HepG2 (cell line): Measurements from ENCODE around the gene CHD9NB. TPM values are rescaled to one million over a fixed set of nuclear protein-coding genes. Genes with fewer than 3 reads are reported as not detected.

Experiments
- BCL6 ChIP-seq: IDR thresholded peaks from 2 replicates; pipeline ENCODE4 v1.6.1; 2016; ENCODE audit warnings: missing genetic modification reagents, missing compliant biosample characterization
- CCAR2 ChIP-seq: fragments of 200-400 bp; formaldehyde crosslinking; optimal IDR thresholded peaks from 2 replicates; pipeline ENCODE3; 2018; ENCODE audit warnings: low read depth, mild to moderate bottlenecking, low read length, moderate library complexity
- CCDC6 ChIP-seq: sonication (generic); formaldehyde crosslinking; IDR thresholded peaks from 2 replicates; pipeline ENCODE4 v1.8.1; 2022; ENCODE audit warnings: mild to moderate bottlenecking, missing genetic modification reagents, moderate library complexity
- EP300 ChIP-seq, 3 experiments: sonication (generic) in 1 of 3; formaldehyde crosslinking in 1 of 3; IDR thresholded peaks; 2 replicates each; pipeline versions ENCODE4 v1.5.1 to v1.6.1; 2011 to 2020; ENCODE audit warnings: low read depth in 2 of 3, low read length in 2 of 3, borderline replicate concordance in 1 of 3, improper control_type of control experiment in 1 of 3, mild to moderate bottlenecking in 1 of 3, missing genetic modification reagents in 1 of 3, moderate library complexity in 1 of 3
- GATAD1 ChIP-seq: IDR thresholded peaks from 2 replicates; pipeline ENCODE4 v1.6.1; 2016; ENCODE audit warnings: missing genetic modification reagents, missing compliant biosample characterization
- GATAD2A ChIP-seq: IDR thresholded peaks from 2 replicates; pipeline ENCODE4 v1.6.1; 2016
- HMG20B ChIP-seq: conservative IDR thresholded peaks from 2 replicates; pipeline ENCODE4 v1.6.1; 2016; ENCODE audit warnings: missing genetic modification reagents, missing compliant biosample characterization
- MAX ChIP-seq: IDR thresholded peaks from 2 replicates; pipeline ENCODE4 v1.6.1; 2012; ENCODE audit warnings: inconsistent platforms
- NCOA1 ChIP-seq: sonication (generic); formaldehyde crosslinking; IDR thresholded peaks from 2 replicates; pipeline ENCODE4 v1.9.0; 2021; ENCODE audit warnings: missing genetic modification reagents
- PHF21A ChIP-seq: sonication (generic); formaldehyde crosslinking; IDR thresholded peaks from 2 replicates; pipeline ENCODE4 v1.5.0; 2020; ENCODE audit warnings: mild to moderate bottlenecking, missing genetic modification reagents
- RARA ChIP-seq: IDR thresholded peaks from 2 replicates; pipeline ENCODE4 v1.6.1; 2016; ENCODE audit warnings: missing genetic modification reagents, missing compliant biosample characterization
- RXRB ChIP-seq: IDR thresholded peaks from 2 replicates; pipeline ENCODE4 v1.6.1; 2016; ENCODE audit warnings: borderline replicate concordance, missing genetic modification reagents, missing compliant biosample characterization
- SMAD3 ChIP-seq: sonication (generic); formaldehyde crosslinking; IDR thresholded peaks from 2 replicates; pipeline ENCODE4 v1.4.0; 2020; ENCODE audit warnings: missing genetic modification reagents
- TAF1 ChIP-seq: sonication (generic); formaldehyde crosslinking; IDR thresholded peaks from 2 replicates; pipeline ENCODE4 v1.4.0; 2020; ENCODE audit warnings: missing genetic modification reagents
- TCF7 ChIP-seq: sonication (generic); IDR thresholded peaks from 2 replicates; pipeline ENCODE4 v1.6.1; 2016; ENCODE audit warnings: antibody characterized with exemption, low read depth
- THRA ChIP-seq: sonication (generic); formaldehyde crosslinking; IDR thresholded peaks from 2 replicates; pipeline ENCODE4 v1.4.0; 2020; ENCODE audit warnings: missing genetic modification reagents, borderline replicate concordance
- TOPORS ChIP-seq: sonication (generic); formaldehyde crosslinking; IDR thresholded peaks from 2 replicates; pipeline ENCODE4 v1.8.0; 2023; ENCODE audit warnings: mild to moderate bottlenecking, missing genetic modification reagents
- ZBTB38 ChIP-seq: sonication (generic); formaldehyde crosslinking; IDR thresholded peaks from 2 replicates; pipeline ENCODE4 v1.5.1; 2020; ENCODE audit warnings: mild to moderate bottlenecking, missing genetic modification reagents
- ZBTB43 ChIP-seq: sonication (generic); formaldehyde crosslinking; conservative IDR thresholded peaks from 2 replicates; pipeline ENCODE4 v1.4.0; 2020; ENCODE audit warnings: missing genetic modification reagents
- ZNF263 ChIP-seq: sonication (generic); formaldehyde crosslinking; IDR thresholded peaks from 2 replicates; pipeline ENCODE4 v1.4.0; 2020; ENCODE audit warnings: missing genetic modification reagents
- ZNF614 ChIP-seq: IDR thresholded peaks from 2 replicates; pipeline ENCODE4 v1.6.1; 2018; ENCODE audit warnings: missing biosample characterization, missing genetic modification reagents, inconsistent platforms, borderline replicate concordance
- ZNF7 ChIP-seq: IDR thresholded peaks from 2 replicates; pipeline ENCODE4 v1.6.1; 2016; ENCODE audit warnings: missing biosample characterization, missing genetic modification reagents
- ZNF713 ChIP-seq: sonication (generic); formaldehyde crosslinking; IDR thresholded peaks from 2 replicates; pipeline ENCODE4 v1.4.0; 2020; ENCODE audit warnings: mild to moderate bottlenecking, missing genetic modification reagents
- ZNF749 ChIP-seq: sonication (generic); formaldehyde crosslinking; IDR thresholded peaks from 2 replicates; pipeline ENCODE4 v1.8.0; 2022; ENCODE audit warnings: mild to moderate bottlenecking, missing genetic modification reagents, moderate library complexity, borderline replicate concordance
- ZNF883 ChIP-seq: sonication (generic); formaldehyde crosslinking; IDR thresholded peaks from 2 replicates; pipeline ENCODE4 v1.5.1; 2020; ENCODE audit warnings: mild to moderate bottlenecking, missing genetic modification reagents; ENCODE audit errors: not compliant biosample characterization
- polyA plus RNA-seq, 8 experiments: library from polyadenylated mRNA; depleted of rRNA in 3 of 8; stranded (reverse) in 7 of 8; unstranded in 1 of 8; fragments of >200 nt; fragmentation: Illumina TruSeq in 4 of 8; extraction: Trizol in 4 of 8; gene quantifications; 2 replicates each; pipeline versions ENCODE4 v1.2.1 to v1.2.3, GENCODE V29; 2011 to 2016; ENCODE audit warnings: low read depth in 4 of 8, missing spikeins in 1 of 8, mixed read lengths in 1 of 8; ENCODE audit not compliant: insufficient read depth in 1 of 8
- total RNA-seq, 5 experiments: library from RNA; depleted of rRNA; stranded (reverse); fragments of >200 nt; fragmentation: Illumina TruSeq; extraction: Trizol; gene quantifications; 2 replicates each; pipeline ENCODE4 v1.2.3, GENCODE V29; 2016; ENCODE audit warnings: low read depth in 1 of 5
- TF ChIP-seq, protein P1 (sequence below): sonication (generic); formaldehyde crosslinking; IDR thresholded peaks from 2 replicates; pipeline ENCODE4 v1.4.0; 2020; ENCODE audit warnings: mild to moderate bottlenecking, missing genetic modification reagents
- TF ChIP-seq, protein P2 (sequence below): sonication (generic); formaldehyde crosslinking; IDR thresholded peaks from 2 replicates; pipeline ENCODE4 v1.9.0; 2021; ENCODE audit warnings: missing genetic modification reagents, borderline replicate concordance

CHD9NB gene
- total and polyA plus RNA-seq, 2 of the 13 experiments (the other 11 are each of a cell fraction or from before 2014, with no cell fraction given), result 0.17 to 0.18 TPM

- TF ChIP-seq THRA (CRISPR knock-in tag), result no peak
- TF ChIP-seq CCDC6 (CRISPR knock-in tag), result peak; percentile 37; the same call in 1 of the 2 replicates
- TF ChIP-seq ZNF749, result no peak
- TF ChIP-seq CCAR2, result no peak
- peak in 1 of 2 experiments; percentile 68; a peak in 2 of 4 replicates for TF ChIP-seq EP300 (IDR thresholded peaks at IDR 0.05; ENCODE audit: low read depth in 2 of 2, low read length in 2 of 2)
- peak; percentile 75; the same call in 1 of the 2 replicates for TF ChIP-seq EP300 (CRISPR knock-in tag; IDR thresholded peaks at IDR 0.05; ENCODE audit: borderline replicate concordance)
- TF ChIP-seq TOPORS, result no peak
- TF ChIP-seq ZNF263 (CRISPR knock-in tag), result peak; percentile 43
- peak; percentile 60; the same call in 1 of the 2 replicates for TF ChIP-seq RXRB (CRISPR knock-in tag)
- TF ChIP-seq ZBTB38 (CRISPR knock-in tag), result peak; percentile 94
- peak; percentile 74; the same call in 1 of the 2 replicates for TF ChIP-seq GATAD2A (CRISPR knock-in tag)
- peak; percentile 60; the same call in 1 of the 2 replicates for TF ChIP-seq PHF21A (CRISPR knock-in tag)
- TF ChIP-seq BCL6 (CRISPR knock-in tag), result no peak
- peak; percentile 43; the same call in 1 of the 2 replicates for TF ChIP-seq SMAD3 (CRISPR knock-in tag)
- TF ChIP-seq TAF1 (CRISPR knock-in tag), result no peak
- peak; percentile 26 for TF ChIP-seq ZNF883 (CRISPR knock-in tag)
- TF ChIP-seq TCF7, result peak; percentile 24; the same call in 1 of the 2 replicates
- TF ChIP-seq ZNF713, result no peak
- TF ChIP-seq RARA (CRISPR knock-in tag), result peak; percentile 94
- TF ChIP-seq MAX, result peak; percentile 82
- 0 out of 2 replicates have a peak, but pooled peaks have one; percentile 29 for TF ChIP-seq ZNF614 (CRISPR knock-in tag)
- TF ChIP-seq GATAD1 (CRISPR knock-in tag), result 0 out of 2 replicates have a peak, but pooled peaks have one; percentile 37
- no peak for TF ChIP-seq HMG20B (CRISPR knock-in tag)
- peak; percentile 63 for TF ChIP-seq ZBTB43 (CRISPR knock-in tag)
- TF ChIP-seq, protein P1, sequence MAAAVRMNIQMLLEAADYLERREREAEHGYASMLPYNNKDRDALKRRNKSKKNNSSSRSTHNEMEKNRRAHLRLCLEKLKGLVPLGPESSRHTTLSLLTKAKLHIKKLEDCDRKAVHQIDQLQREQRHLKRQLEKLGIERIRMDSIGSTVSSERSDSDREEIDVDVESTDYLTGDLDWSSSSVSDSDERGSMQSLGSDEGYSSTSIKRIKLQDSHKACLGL (CRISPR knock-in tag), result no peak
- TF ChIP-seq, protein P2, sequence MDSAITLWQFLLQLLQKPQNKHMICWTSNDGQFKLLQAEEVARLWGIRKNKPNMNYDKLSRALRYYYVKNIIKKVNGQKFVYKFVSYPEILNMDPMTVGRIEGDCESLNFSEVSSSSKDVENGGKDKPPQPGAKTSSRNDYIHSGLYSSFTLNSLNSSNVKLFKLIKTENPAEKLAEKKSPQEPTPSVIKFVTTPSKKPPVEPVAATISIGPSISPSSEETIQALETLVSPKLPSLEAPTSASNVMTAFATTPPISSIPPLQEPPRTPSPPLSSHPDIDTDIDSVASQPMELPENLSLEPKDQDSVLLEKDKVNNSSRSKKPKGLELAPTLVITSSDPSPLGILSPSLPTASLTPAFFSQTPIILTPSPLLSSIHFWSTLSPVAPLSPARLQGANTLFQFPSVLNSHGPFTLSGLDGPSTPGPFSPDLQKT (CRISPR knock-in tag), result no peak
- TF ChIP-seq NCOA1 (CRISPR knock-in tag), result peak; percentile 3; the same call in 1 of the 2 replicates
- no peak for TF ChIP-seq ZNF7 (CRISPR knock-in tag)
These were observed 3.7 kb upstream of the CHD9NB start (continued) for GRCh38 chr16:53056392-53056881.
